ENCODE measurements around the gene FARP1.

DNA sequence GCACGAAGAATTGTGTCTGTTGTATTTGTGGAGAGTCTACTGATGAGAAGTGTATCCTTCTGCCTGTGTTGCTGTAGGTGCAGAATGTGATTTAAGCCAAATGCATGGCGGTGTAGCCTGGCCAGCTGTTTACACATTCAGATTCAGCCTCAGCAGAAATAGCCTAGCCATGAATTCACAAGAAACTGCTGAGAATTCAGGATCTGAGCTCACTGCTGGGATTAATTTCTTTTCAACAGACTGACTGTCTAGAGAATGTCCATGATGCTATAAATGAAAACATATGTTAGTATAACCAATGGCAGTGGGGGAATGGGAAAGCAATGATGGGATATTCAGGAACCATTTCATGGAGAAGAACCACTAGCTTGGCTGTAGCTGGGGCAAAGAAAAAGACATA lies 111.6 kb downstream of the FARP1 start:
- no peak for TF ChIP-seq GATA2 (IDR thresholded peaks at IDR 0.05; ENCODE audit: low read depth, low read length)
- TF ChIP-seq GATA3 (IDR thresholded peaks at IDR 0.05; ENCODE audit: low read depth, low read length), result no peak

Measured in SH-SY5Y (cell line).